Cerebellar nuclear complex (tissue), 1 donor: ENCODE measurements around the gene IMP3.

Experiments
- DNase-seq, 2 experiments: peaks; one replicate each; lab custom pipeline; 2025; lab: John Stamatoyannopoulos, UW

IMP3 gene

GRCh38 chr15:75620841-75621391 is 19.1 kb downstream of the IMP3 start:
- DNase-seq = no peak

GRCh38 chr15:75620058-75620820 is 19.8 kb downstream of the IMP3 start:
- no peak for DNase-seq

- DNase-seq = no peak
Observed at GRCh38 chr15:75616766-75617165, 23.3 kb downstream of the IMP3 start.

DNA sequence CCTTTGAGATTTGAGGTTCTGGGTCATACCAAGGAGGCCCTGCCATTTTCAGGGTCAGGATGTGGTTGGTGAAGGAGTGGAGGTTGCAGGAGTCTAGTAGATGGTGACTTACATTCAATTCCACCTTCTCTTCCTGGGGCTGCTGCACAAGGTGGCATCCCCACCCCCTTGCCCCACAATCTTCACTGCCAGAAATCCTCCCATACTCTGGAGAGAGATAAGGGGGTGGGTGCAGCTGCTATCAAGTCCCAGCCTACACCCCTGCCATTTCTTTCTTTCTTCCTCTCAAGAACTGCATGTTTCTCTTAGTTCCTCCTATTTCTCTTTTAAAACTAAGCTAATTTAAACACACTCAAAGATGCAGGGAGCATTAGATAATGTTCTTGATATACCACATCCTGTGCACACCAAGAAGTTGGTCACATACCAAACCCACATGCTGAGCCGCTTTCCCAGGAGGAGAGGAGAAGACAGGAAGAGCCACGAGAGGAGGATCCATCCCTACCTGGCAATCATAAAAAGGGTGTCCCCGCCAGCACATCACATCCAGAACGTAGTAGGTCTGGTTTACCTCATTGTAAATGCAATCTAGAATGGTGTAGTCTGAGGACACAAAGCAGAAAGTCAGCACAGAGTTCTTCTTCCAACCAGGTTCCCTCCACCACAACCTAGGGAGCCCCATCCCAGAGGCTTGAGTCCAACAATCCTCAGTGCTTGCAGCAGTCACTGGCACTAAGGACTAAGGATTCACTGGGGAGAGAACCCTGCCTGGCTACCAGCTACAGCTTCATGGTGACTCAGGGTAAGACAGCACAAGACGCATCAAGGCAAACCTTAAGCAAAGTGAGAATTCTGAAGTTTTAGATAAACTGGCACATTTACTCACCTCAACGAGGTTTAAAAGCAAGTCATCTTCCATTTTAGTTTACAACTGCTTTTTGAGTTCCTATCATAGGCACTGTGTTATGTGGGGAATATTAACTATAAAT is 33.0 kb downstream of the IMP3 start:
- DNase-seq = no peak

DNA sequence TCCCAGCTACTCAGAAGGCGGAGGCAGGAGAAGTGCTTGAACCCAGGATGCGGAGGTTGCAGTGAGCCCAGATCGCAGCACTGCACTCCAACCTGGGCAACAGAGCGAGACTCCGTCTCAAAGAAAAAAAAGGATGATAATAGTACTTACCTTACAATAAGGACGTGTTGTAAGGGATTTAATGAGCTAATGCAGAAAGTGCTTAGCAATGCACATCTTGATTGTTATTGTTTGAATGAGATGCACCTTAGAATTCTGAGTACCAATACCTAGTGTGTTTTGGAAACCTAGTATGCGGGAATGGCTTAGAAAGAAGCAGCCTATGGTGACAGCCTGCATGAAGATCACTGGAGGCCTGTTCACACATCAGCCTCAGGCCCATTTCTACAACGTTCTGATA is 34.0 kb downstream of the IMP3 start:
- no peak for DNase-seq

DNA sequence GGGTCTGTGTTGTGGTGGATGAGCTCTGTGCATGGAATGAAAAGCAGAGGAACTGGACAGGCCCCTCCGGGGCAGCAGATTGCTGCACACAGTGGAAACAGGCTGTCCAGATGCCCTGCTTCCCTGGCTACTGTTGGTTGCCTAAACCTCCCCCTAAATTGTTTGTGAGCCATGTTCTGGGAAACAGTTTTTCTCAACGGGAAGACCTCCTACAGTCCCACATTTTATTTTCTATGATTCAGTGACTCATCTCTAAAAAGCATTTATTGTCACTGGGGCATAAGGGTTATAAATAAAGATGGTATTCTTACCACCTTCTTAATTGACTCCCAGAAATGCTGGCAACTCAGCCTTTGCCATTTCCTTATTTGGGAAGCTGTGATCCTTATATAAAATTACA is 40.6 kb downstream of the IMP3 start:
- no peak for DNase-seq

DNA sequence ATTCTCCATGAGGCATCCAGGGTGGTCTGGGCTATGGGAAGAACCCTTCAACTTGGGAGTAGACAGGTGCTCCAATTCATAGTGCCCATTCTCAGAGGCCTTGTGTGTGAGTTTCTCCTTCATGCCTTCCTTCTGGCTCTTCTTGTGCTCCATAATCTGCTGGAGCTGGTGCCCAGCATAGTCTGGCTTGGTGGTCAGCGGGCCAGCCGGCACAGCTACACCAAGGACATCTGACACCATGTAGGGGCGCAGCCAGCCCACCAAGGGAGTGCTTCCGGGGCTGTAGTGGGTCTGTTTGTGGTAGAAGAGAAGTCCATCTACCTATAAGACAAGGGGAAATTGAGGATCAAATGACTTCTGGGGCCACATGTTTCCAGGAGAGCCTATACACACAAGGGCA is 41.7 kb downstream of the IMP3 start:
- DNase-seq = no peak

- DNase-seq = no peak
Observed at GRCh38 chr15:75597667-75598341, 42.2 kb downstream of the IMP3 start.

- DNase-seq = no peak
Observed at GRCh38 chr15:75596703-75597345, 43.2 kb downstream of the IMP3 start.

DNA sequence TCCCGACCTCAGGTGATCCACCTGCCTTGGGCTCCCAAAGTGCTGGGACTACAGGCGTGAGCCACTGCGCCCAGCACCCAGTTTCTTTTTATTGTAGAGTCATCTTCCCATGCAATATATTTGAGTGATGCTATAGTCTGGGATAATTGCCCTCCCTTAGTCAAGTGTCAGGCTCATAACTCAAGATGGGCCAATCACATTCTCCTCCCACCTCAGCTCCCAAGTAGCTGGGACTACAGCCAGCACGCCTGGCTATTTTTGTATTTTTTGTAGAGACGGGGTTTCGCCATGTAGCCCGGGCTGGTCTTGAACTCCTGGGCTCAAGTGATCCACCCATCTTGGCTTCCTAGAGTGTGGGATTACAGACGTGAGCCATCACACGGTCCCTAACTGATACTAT is 45.7 kb downstream of the IMP3 start:
- no peak for DNase-seq

DNA sequence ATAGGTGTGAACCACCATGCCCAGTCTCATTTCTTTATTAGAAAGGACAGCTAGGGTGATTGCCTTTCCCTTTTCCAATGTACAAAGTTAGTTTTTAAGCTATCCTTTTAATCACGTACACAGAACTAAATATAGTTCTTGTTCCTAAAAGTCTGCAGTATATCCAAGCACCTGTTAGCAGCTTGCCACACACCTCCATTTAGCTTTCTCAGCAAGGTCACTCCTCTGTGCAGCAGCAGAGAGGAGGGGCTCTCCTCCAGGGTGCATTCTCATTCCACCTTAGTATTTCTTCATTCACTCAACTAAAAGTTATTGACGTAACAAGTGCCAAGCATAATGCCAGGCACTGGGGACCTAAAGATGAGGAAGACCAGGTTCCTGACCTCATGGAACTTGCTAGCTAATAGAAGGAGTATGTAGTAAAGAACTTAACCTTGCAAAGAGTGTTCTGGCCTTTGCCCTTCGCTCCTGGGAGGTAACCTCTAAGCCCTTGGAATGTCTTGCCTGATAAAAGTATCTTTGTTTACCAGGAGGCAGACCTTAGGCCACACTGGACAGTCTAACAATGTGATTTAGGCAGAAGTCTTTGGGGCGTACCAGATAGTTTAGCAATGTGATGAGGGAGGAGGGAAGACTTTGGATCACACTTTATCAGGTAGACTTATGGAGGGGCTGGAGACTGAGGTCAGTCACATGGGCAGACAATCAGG is 48.2 kb downstream of the IMP3 start:
- no peak for DNase-seq

- DNase-seq = no peak
Observed at GRCh38 chr15:75590239-75590638, 49.8 kb downstream of the IMP3 start.
